Right lobe of liver (tissue), 4 donors: ENCODE measurements around the gene DCST2.

Source experiments
- CTCF ChIP-seq, 4 donors: fragments of 200-600 bp in 3 of 4; fragments of 450-650 bp in 1 of 4; IDR thresholded peaks; one replicate each; pipeline versions ENCODE4 v1.5.1 to v1.8.0; 2016 to 2022; ENCODE audit warnings: antibody characterized with exemption in 4 of 4, mild to moderate bottlenecking in 2 of 4
- POLR2A ChIP-seq: fragments of 450-650 bp; IDR thresholded peaks from one replicate; pipeline ENCODE4 v1.6.1; 2017; ENCODE audit warnings: antibody characterized with exemption, mild to moderate bottlenecking
- donor health status: DM: no; HTN: no; CAD: no.
- donor health status: DM: no; HTN: no; CAD: no.
- donor health status: DM: no; HTN: yes; CAD: no.

GRCh38 chr1:155012026-155012546, 21.5 kb downstream of the DCST2 start:
- no peak for TF ChIP-seq POLR2A
- TF ChIP-seq CTCF (IDR thresholded peaks at IDR 0.05) = no peak
